Activated CD4-positive, alpha-beta memory T cell treated with anti-CD3 and anti-CD28 coated beads, Interleukin-2, amount 10 ng/mL, durations not matched to agents 7 days and 5 days (primary cell): ENCODE data around the gene DFFA. TPM values are rescaled to one million over a fixed set of nuclear protein-coding genes. Genes with fewer than 3 reads are reported as not detected.
"Not testable (repeated sequence)": the region's sequence is repeated elsewhere in the genome, so short reads cannot be mapped to it uniquely, and the experiment has no call there.

Source experiments
- CTCF ChIA-PET: fragments of 350-600 bp; sonication (Branson Sonifier 250); formaldehyde crosslinking; loops from one replicate; lab custom pipeline; 2021; ENCODE audit warnings: antibody characterized with exemption, inconsistent platforms; lab: Charles Lee
- POLR2A ChIA-PET: fragments of 350-600 bp; sonication (Branson Sonifier 250); formaldehyde crosslinking; loops from one replicate; lab custom pipeline; 2021; ENCODE audit warnings: antibody characterized with exemption; lab: Charles Lee
- DNase-seq: peaks from one replicate; pipeline ENCODE4 v3.0.0-alpha.2; 2020
- H3K27ac Mint-ChIP-seq: one replicate; pipeline ENCODE4 v1.8.0; 2021; ENCODE audit warnings: mild to moderate bottlenecking, mixed read lengths
- H3K27me3 Mint-ChIP-seq: one replicate; pipeline ENCODE4 v1.8.0; 2021; ENCODE audit warnings: mixed read lengths
- H3K36me3 Mint-ChIP-seq: one replicate; pipeline ENCODE4 v1.8.0; 2021; ENCODE audit warnings: low read depth, mixed read lengths
- H3K4me1 Mint-ChIP-seq: one replicate; pipeline ENCODE4 v1.8.0; 2021; ENCODE audit warnings: mixed read lengths
- H3K4me3 Mint-ChIP-seq: one replicate; pipeline ENCODE4 v1.8.0; 2021; ENCODE audit warnings: mild to moderate bottlenecking, mixed read lengths
- H3K9me3 Mint-ChIP-seq: one replicate; pipeline ENCODE4 v1.8.0; 2021; ENCODE audit warnings: mixed read lengths
- total RNA-seq, 2 experiments: library from RNA; stranded (reverse); gene quantifications; one replicate each; pipeline ENCODE4 v1.2.3, GENCODE V29; 2021

Gene DFFA
- total RNA-seq, 2 experiments from 2014 or later: 23.5 to 24.2 TPM

GRCh38 chr1:10421637-10422036, 50.7 kb downstream of the DFFA start:
- Mint-ChIP-seq H3K9me3 (no peaks in the 10 kb centered on the region), H3K4me3 (no peak overlapping the region), H3K27me3 (no peaks in the 10 kb centered on the region), H3K27ac (no peak overlapping the region), H3K36me3 (peaks cover 36% of the 10 kb centered on the region), H3K4me1 (no peaks in the 10 kb centered on the region)
- CTCF ChIA-PET: no interaction called here
- POLR2A ChIA-PET: no interaction called here
- no peak for DNase-seq

GRCh38 chr1:10419351-10419750, 53.0 kb downstream of the DFFA start:
- POLR2A ChIA-PET: no interaction called here
- Mint-ChIP-seq H3K4me3 (no peak overlapping the region), H3K27me3 (no peaks in the 10 kb centered on the region), H3K9me3 (no peaks in the 10 kb centered on the region), H3K27ac (no peak overlapping the region), H3K36me3 (peaks cover 53% of the 10 kb centered on the region), H3K4me1 (peaks cover 15% of the 10 kb centered on the region)
- DNase-seq: no peak
- CTCF ChIA-PET: no interaction called here

- peaks cover 58% of the 10 kb centered on the region for H3K36me3 Mint-ChIP-seq
- POLR2A ChIA-PET, H3K27ac Mint-ChIP-seq, DNase-seq, H3K27me3 Mint-ChIP-seq, H3K4me3 Mint-ChIP-seq, H3K9me3 Mint-ChIP-seq: not testable (repeated sequence)
- CTCF ChIA-PET: interaction anchor here (0.6 kb wide), 1 partner anchor 290 kb away, joined by 3 read pairs; no protein-coding TSS in a partner anchor
- peaks cover 17% of the 10 kb centered on the region for H3K4me1 Mint-ChIP-seq
Measured at GRCh38 chr1:10418741-10419140, 53.6 kb downstream of the DFFA start.

- ChIA-PET CTCF (interaction anchor here (0.6 to 1.3 kb wide), 3 partner anchors 17 to 155 kb away, joined by 3 to 5 read pairs (median 3); partner anchors contain the start of gene PGD), POLR2A (interaction anchor here (1.1 to 2.1 kb wide), 3 partner anchors 13 to 17 kb away, joined by 3 to 14 read pairs (median 3); partner anchors contain the start of gene PGD)
- Mint-ChIP-seq H3K36me3 (peaks cover 80% of the 10 kb centered on the region), H3K27ac (peak overlapping the region; percentile 45), H3K4me1 (peaks cover 17% of the 10 kb centered on the region)
- H3K9me3 Mint-ChIP-seq, H3K4me3 Mint-ChIP-seq, H3K27me3 Mint-ChIP-seq, DNase-seq: not testable (repeated sequence)
Measured at GRCh38 chr1:10415967-10416366, 56.4 kb downstream of the DFFA start.

- Mint-ChIP-seq H3K27me3 (no peaks in the 10 kb centered on the region), H3K4me3 (no peak overlapping the region), H3K36me3 (peaks cover 78% of the 10 kb centered on the region), H3K9me3 (no peaks in the 10 kb centered on the region), H3K27ac (peak overlapping the region; percentile 87), H3K4me1 (peaks cover 17% of the 10 kb centered on the region)
- DNase-seq: peak; percentile 32
- POLR2A ChIA-PET: interaction anchor here (1.1 to 2.1 kb wide), 3 partner anchors 14 to 16 kb away, joined by 3 to 14 read pairs (median 3); partner anchors contain the start of gene PGD
- CTCF ChIA-PET: interaction anchor here (0.6 to 1.3 kb wide), 3 partner anchors 17 to 155 kb away, joined by 3 to 5 read pairs (median 3); partner anchors contain the start of gene PGD
Measured at GRCh38 chr1:10415211-10415930, 57.0 kb downstream of the DFFA start.

- Mint-ChIP-seq H3K9me3 (no peaks in the 10 kb centered on the region), H3K4me3 (no peak overlapping the region), H3K27me3 (no peaks in the 10 kb centered on the region), H3K4me1 (peaks cover 10% of the 10 kb centered on the region), H3K27ac (no peak overlapping the region), H3K36me3 (peaks cover 64% of the 10 kb centered on the region)
- DNase-seq: no peak
- ChIA-PET POLR2A (interaction anchor here (1.4 kb wide), 1 partner anchor 8 kb away, joined by 5 read pairs; the partner anchor contains the start of gene PGD), CTCF (interaction anchor here (0.6 kb wide), 1 partner anchor 57 kb away, joined by 3 read pairs; no protein-coding TSS in a partner anchor)
Measured at GRCh38 chr1:10407201-10407600, 65.1 kb downstream of the DFFA start.

Other genes starting within 250 kb of the DFFA start
- gene PGD, start 73.5 kb downstream of the DFFA start, total RNA-seq: 10 to 100 TPM; 80.8 to 84.3 TPM
- gene CENPS, start 42.1 kb downstream of the DFFA start, total RNA-seq: 10 to 100 TPM; 13.5 to 15.2 TPM
- gene CORT, start 22.5 kb downstream of the DFFA start, total RNA-seq: under 1 TPM in 1 of 2 experiments, not detected in 1; 0.50 TPM
- gene PEX14, start 2.4 kb upstream of the DFFA start, total RNA-seq: 10 to 100 TPM; 18.9 to 20.1 TPM